ENCODE measurements around the gene ADAM10. TPM values are rescaled to one million over a fixed set of nuclear protein-coding genes. Genes with fewer than 3 reads are reported as not detected.

The ADAM10 gene
- polyA plus RNA-seq, 3 donors, result 66.0 to 269 (median 149) TPM

GRCh38 chr15:58568157-58568571 lies 181.3 kb downstream of the ADAM10 start:
- Histone ChIP-seq H3K79me2 (ENCODE audit: insufficient read depth, low read length) (no peaks in the 10 kb centered on the region), H3K9ac (ENCODE audit: insufficient read depth, low read length, poor library complexity, severe bottlenecking) (no peak overlapping the region), H2AFZ (ENCODE audit: insufficient read depth, low read depth, low read length, poor library complexity, severe bottlenecking) (peak overlapping the region; percentile 43), H3K27me3 (ENCODE audit: control insufficient read depth in 2 of 2, insufficient read depth in 2 of 2, low read length in 2 of 2) (no peaks in the 10 kb centered on the region), H3K27ac (ENCODE audit: low read depth in 1 of 2, low read length in 2 of 2) (peak overlapping the region in 1 of 2 donors; percentile 43), H4K20me1 (ENCODE audit: insufficient read depth, low read length) (no peaks in the 10 kb centered on the region), H3K4me3 (replicated peaks in 1 of 3; ENCODE audit: low read depth in 2 of 3, low read length in 3 of 3) (no peak overlapping the region), H3K9me3 (replicated peaks in 1 of 2; ENCODE audit: control insufficient read depth in 1 of 2, insufficient read depth in 1 of 2, low read length in 2 of 2) (peaks cover 0 to 2% of the 10 kb centered on the region in 2 donors), H3K4me2 (replicated peaks; ENCODE audit: extremely low read depth, low read length, poor library complexity, severe bottlenecking) (peak overlapping the region; percentile 23), H3K36me3 (replicated peaks in 1 of 2; ENCODE audit: control insufficient read depth in 1 of 2, insufficient read depth in 2 of 2, low read length in 2 of 2) (no peaks in the 10 kb centered on the region), H3K4me1 (ENCODE audit: control insufficient read depth in 1 of 2, insufficient read depth in 2 of 2, low read length in 2 of 2) (peaks cover 7 to 10% of the 10 kb centered on the region in 2 donors)
- peak; percentile 49 to 70 (median 52) for DNase-seq
- WGBS (ENCODE audit: insufficient coverage), result 0% methylated on average over 2 of the region's 2 CpGs
- peak overlapping the region in 1 of 2 donors; percentile 31 for H3K4me3 Mint-ChIP-seq
- peaks cover 0 to 5% (median 0%) of the 10 kb centered on the region in 3 donors for H3K27me3 Mint-ChIP-seq (ENCODE audit: low read depth in 3 of 3)
- H3K27ac Mint-ChIP-seq, result peak overlapping the region in 4 of 7 donors; percentile 36 to 67 (median 52)
- H3K9me3 Mint-ChIP-seq, result peaks cover 0 to 5% (median 0%) of the 10 kb centered on the region in 7 donors
- peaks cover 8% of the 10 kb centered on the region for H3K4me1 Mint-ChIP-seq
- intact Hi-C loops (cut with micrococcal nuclease), result no loop called here
- no peaks in the 10 kb centered on the region for H3K36me3 Mint-ChIP-seq
- no peak for TF ChIP-seq CTCF (IDR thresholded peaks at IDR 0.05)

GRCh38 chr15:58566029-58566428 lies 183.5 kb downstream of the ADAM10 start:
- Histone ChIP-seq H3K27me3 (ENCODE audit: control insufficient read depth in 2 of 2, insufficient read depth in 2 of 2, low read length in 2 of 2) (no peaks in the 10 kb centered on the region), H3K4me2 (replicated peaks; ENCODE audit: extremely low read depth, low read length, poor library complexity, severe bottlenecking) (no peak overlapping the region), H3K9ac (ENCODE audit: insufficient read depth, low read length, poor library complexity, severe bottlenecking) (no peak overlapping the region), H2AFZ (ENCODE audit: insufficient read depth, low read depth, low read length, poor library complexity, severe bottlenecking) (no peak overlapping the region), H3K27ac (ENCODE audit: low read depth in 1 of 2, low read length in 2 of 2) (no peak overlapping the region), H3K79me2 (ENCODE audit: insufficient read depth, low read length) (no peaks in the 10 kb centered on the region), H3K4me3 (replicated peaks in 1 of 3; ENCODE audit: low read depth in 2 of 3, low read length in 3 of 3) (no peak overlapping the region), H3K4me1 (ENCODE audit: control insufficient read depth in 1 of 2, insufficient read depth in 2 of 2, low read length in 2 of 2) (peaks cover 7 to 10% of the 10 kb centered on the region in 2 donors), H3K36me3 (replicated peaks in 1 of 2; ENCODE audit: control insufficient read depth in 1 of 2, insufficient read depth in 2 of 2, low read length in 2 of 2) (no peaks in the 10 kb centered on the region), H3K9me3 (replicated peaks in 1 of 2; ENCODE audit: control insufficient read depth in 1 of 2, insufficient read depth in 1 of 2, low read length in 2 of 2) (peaks cover 0 to 2% of the 10 kb centered on the region in 2 donors), H4K20me1 (ENCODE audit: insufficient read depth, low read length) (no peaks in the 10 kb centered on the region)
- Mint-ChIP-seq H3K9me3 (peaks cover 0 to 4% (median 0%) of the 10 kb centered on the region in 7 donors), H3K27me3 (ENCODE audit: low read depth in 3 of 3) (peaks cover 0 to 2% (median 0%) of the 10 kb centered on the region in 3 donors), H3K27ac (no peak overlapping the region), H3K4me1 (peaks cover 8% of the 10 kb centered on the region), H3K36me3 (no peaks in the 10 kb centered on the region), H3K4me3 (no peak overlapping the region)
- DNase-seq, result no peak
- TF ChIP-seq CTCF (IDR thresholded peaks at IDR 0.05), result no peak
- intact Hi-C loops (cut with micrococcal nuclease), result no loop called here
- 77% methylated on average over 6 of the region's 6 CpGs for WGBS (ENCODE audit: insufficient coverage)
